ENCODE results near the gene JMJD8. TPM values are rescaled to one million over a fixed set of nuclear protein-coding genes. Genes with fewer than 3 reads are reported as not detected.

Gene JMJD8
- 46.1 to 51.2 TPM (median 46.5 TPM) in 3 replicates for total RNA-seq

DNA sequence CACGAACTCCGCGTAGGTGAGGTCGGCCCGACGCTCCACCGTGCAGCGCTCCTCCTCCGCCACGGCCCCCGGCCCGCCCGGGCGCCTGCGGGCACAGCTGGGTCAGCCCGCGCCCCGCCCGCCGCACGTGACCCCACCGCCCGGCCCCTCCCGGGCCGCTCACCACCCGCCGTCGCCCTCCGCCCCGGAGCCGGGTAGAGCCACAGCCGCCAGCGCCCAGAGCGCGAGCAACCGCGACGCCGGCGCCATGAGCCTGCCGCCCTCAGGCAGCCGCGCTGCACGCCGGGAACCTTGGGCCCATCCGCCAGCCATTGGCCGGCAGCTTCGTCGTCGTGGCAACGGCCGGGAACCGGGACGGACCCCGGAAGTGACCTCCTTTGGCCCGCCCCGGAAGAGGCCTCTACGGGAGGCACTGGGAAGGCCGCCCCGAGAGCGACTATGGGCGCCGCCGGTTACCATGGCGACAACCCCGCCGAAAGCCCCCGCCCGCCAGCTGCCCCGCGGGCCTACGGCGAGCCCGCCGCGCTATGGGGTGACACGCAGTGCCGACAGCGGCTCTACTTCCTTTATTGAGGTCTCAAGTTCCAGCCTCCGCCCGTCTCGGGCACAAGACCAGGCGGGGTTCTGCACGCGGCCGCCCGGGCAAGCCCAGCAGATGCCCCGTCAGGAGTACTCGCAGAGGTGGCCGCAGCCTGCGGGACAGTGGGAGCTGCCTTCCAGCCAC is at the start of gene JMJD8:
Gene JMJD8, minus strand, starts transcription at position 264 of the 724 bp plus-strand sequence. Its CDS starts 15 bp downstream, at position 249.
- TF ChIP-seq, protein P1, sequence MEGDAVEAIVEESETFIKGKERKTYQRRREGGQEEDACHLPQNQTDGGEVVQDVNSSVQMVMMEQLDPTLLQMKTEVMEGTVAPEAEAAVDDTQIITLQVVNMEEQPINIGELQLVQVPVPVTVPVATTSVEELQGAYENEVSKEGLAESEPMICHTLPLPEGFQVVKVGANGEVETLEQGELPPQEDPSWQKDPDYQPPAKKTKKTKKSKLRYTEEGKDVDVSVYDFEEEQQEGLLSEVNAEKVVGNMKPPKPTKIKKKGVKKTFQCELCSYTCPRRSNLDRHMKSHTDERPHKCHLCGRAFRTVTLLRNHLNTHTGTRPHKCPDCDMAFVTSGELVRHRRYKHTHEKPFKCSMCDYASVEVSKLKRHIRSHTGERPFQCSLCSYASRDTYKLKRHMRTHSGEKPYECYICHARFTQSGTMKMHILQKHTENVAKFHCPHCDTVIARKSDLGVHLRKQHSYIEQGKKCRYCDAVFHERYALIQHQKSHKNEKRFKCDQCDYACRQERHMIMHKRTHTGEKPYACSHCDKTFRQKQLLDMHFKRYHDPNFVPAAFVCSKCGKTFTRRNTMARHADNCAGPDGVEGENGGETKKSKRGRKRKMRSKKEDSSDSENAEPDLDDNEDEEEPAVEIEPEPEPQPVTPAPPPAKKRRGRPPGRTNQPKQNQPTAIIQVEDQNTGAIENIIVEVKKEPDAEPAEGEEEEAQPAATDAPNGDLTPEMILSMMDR (IDR thresholded peaks at IDR 0.05; ENCODE audit: unreplicated experiment), result no peak
- Mint-ChIP-seq H3K4me3 (peak within 1 kb of the TSS; percentile 78), H3K4me1 (peaks cover 23% of the 10 kb centered on the region), H3K27ac (peak within 1 kb of the TSS; percentile 84), H3K9me3 (no peaks in the 10 kb centered on the region), H3K27me3 (ENCODE audit: low read depth) (no peaks in the 10 kb centered on the region), H3K36me3 (peaks cover 11% of the 10 kb centered on the region)
- peak; percentile 91 to 94 for DNase-seq (ENCODE audit: low spot score in 2 of 2, unreplicated experiment in 2 of 2)

DNA sequence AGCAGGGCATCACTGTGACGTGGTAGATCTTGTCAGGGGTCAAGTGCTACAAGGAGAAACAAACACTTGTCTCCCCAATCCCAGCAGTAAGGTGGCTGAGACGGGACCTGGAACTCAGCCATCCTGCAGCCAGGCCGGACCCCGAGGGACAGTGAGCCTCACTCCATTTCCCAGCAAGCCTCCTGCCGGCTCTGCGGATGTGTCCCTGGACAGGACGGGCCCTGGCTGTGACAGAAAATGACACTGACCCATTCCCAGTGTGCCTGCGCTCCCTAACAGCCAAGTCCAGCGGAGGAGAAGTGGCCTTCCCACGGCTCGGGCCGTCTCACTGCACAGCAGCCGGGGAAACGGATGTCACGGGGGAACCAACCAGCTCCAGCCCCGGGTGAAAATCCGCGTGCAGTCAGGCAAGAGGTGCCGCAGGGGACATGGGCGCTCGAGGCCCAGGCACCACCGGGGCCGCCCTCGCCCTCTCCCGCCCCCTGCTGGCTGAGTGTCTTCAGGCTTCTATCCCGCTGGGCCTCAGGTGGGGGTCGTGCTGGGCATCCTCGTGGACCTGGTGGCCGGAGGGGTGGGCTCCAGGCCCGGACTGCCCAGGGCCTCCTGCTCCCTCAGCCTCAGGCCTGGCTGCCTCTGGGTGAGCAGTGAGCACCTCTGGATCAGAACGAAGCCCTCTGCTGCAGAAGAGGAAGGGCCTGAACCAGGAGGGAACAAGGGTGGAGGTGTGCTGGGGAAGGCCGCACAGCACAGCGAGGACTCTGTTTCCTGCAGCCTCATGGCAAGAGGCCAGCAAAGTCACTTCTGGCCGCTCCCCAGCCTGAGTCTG is 49.5 kb upstream of the JMJD8 start:
- no peak overlapping the region for H3K27ac Mint-ChIP-seq
- H3K27me3 Mint-ChIP-seq (ENCODE audit: low read depth), result peaks cover under 1% of the 10 kb centered on the region
- no peaks in the 10 kb centered on the region for H3K9me3 Mint-ChIP-seq
- DNase-seq (ENCODE audit: low spot score in 2 of 2, unreplicated experiment in 2 of 2), result no peak
- peaks cover 11% of the 10 kb centered on the region for H3K36me3 Mint-ChIP-seq
- TF ChIP-seq, protein P1 (IDR thresholded peaks at IDR 0.05; ENCODE audit: unreplicated experiment), result no peak
- no peak overlapping the region for H3K4me3 Mint-ChIP-seq
- H3K4me1 Mint-ChIP-seq, result no peaks in the 10 kb centered on the region

- Mint-ChIP-seq H3K4me3 (no peak overlapping the region), H3K9me3 (no peaks in the 10 kb centered on the region), H3K4me1 (no peaks in the 10 kb centered on the region), H3K27ac (no peak overlapping the region), H3K36me3 (peaks cover 9% of the 10 kb centered on the region), H3K27me3 (ENCODE audit: low read depth) (peaks cover 1% of the 10 kb centered on the region)
- no peak for DNase-seq (ENCODE audit: low spot score in 2 of 2, unreplicated experiment in 2 of 2)
- TF ChIP-seq, protein P1 (IDR thresholded peaks at IDR 0.05; ENCODE audit: unreplicated experiment), result no peak
Observed at GRCh38 chr16:732936-733335, 48.8 kb upstream of the JMJD8 start.

GRCh38 chr16:732332-732731 is 48.2 kb upstream of the JMJD8 start:
- H3K27ac Mint-ChIP-seq, result no peak overlapping the region
- peaks cover 6% of the 10 kb centered on the region for H3K36me3 Mint-ChIP-seq
- no peak for DNase-seq (ENCODE audit: low spot score in 2 of 2, unreplicated experiment in 2 of 2)
- TF ChIP-seq, protein P1 (IDR thresholded peaks at IDR 0.05; ENCODE audit: unreplicated experiment), result no peak
- no peak overlapping the region for H3K4me3 Mint-ChIP-seq
- H3K27me3 Mint-ChIP-seq (ENCODE audit: low read depth), result peaks cover 1% of the 10 kb centered on the region
- no peaks in the 10 kb centered on the region for H3K9me3 Mint-ChIP-seq
- H3K4me1 Mint-ChIP-seq, result no peaks in the 10 kb centered on the region

GRCh38 chr16:730666-731509 is 46.8 kb upstream of the JMJD8 start:
- Mint-ChIP-seq H3K27ac (no peak overlapping the region), H3K4me3 (no peak overlapping the region), H3K9me3 (no peaks in the 10 kb centered on the region), H3K27me3 (ENCODE audit: low read depth) (peaks cover 9% of the 10 kb centered on the region), H3K4me1 (no peaks in the 10 kb centered on the region), H3K36me3 (peaks cover 6% of the 10 kb centered on the region)
- TF ChIP-seq, protein P1 (IDR thresholded peaks at IDR 0.05; ENCODE audit: unreplicated experiment), result no peak
- no peak for DNase-seq (ENCODE audit: low spot score in 2 of 2, unreplicated experiment in 2 of 2)

Measured in mesothelial cell of epicardium (in vitro differentiated cells).